Measurements from ENCODE around the gene OR2T10. TPM values are rescaled to one million over a fixed set of nuclear protein-coding genes. Genes with fewer than 3 reads are reported as not detected.

The OR2T10 gene
- total and polyA plus RNA-seq, 11 donors = not detected

GRCh38 chr1:248631354-248632008, 34.0 kb upstream of the OR2T10 start:
- intact Hi-C loops (cut with DNase I) = no loop called here
- ATAC-seq (no peak), DNase-seq (no peak)
- H3K9me3 ChIP-seq = no peaks in the 10 kb centered on the region
- no peaks in the 10 kb centered on the region for H3K4me1 ChIP-seq
- TF ChIP-seq CTCF (IDR thresholded peaks at IDR 0.05) (no peak), POLR2A (IDR thresholded peaks at IDR 0.05) (no peak)
- no peak overlapping the region for H3K27ac ChIP-seq
- H3K4me3 ChIP-seq = no peak overlapping the region
- WGBS, 4 donors = 67 to 75% (median 70%) methylated on average over 7 of the region's 7 CpGs
- H3K36me3 ChIP-seq = no peaks in the 10 kb centered on the region
- H3K27me3 ChIP-seq = no peaks in the 10 kb centered on the region

- no peak for ATAC-seq
- DNase-seq = no peak
- H3K4me3 ChIP-seq = no peak overlapping the region
- no peaks in the 10 kb centered on the region for H3K9me3 ChIP-seq
- TF ChIP-seq CTCF (IDR thresholded peaks at IDR 0.05) = no peak
- TF ChIP-seq POLR2A (IDR thresholded peaks at IDR 0.05) = no peak
- H3K36me3 ChIP-seq = no peaks in the 10 kb centered on the region
- no peaks in the 10 kb centered on the region for H3K4me1 ChIP-seq
- H3K27me3 ChIP-seq = no peaks in the 10 kb centered on the region
- 47 to 71% (median 62%) methylated on average over 2 of the region's 2 CpGs for WGBS, 4 donors
- H3K27ac ChIP-seq = no peak overlapping the region
- intact Hi-C loops (cut with DNase I) = no loop called here
Observed at GRCh38 chr1:248630551-248630950, 33.1 kb upstream of the OR2T10 start.

GRCh38 chr1:248627971-248628844, 30.7 kb upstream of the OR2T10 start:
- ATAC-seq (no peak), DNase-seq (no peak)
- no peaks in the 10 kb centered on the region for H3K36me3 ChIP-seq
- no peak overlapping the region for H3K4me3 ChIP-seq
- H3K27me3 ChIP-seq = peaks cover 0 to under 1% (median 0%) of the 10 kb centered on the region in 9 donors
- H3K27ac ChIP-seq = no peak overlapping the region
- no peaks in the 10 kb centered on the region for H3K4me1 ChIP-seq
- WGBS, 4 donors = 71 to 79% (median 72%) methylated on average over 9 of the region's 9 CpGs
- no peak for TF ChIP-seq POLR2A (IDR thresholded peaks at IDR 0.05)
- no peak for TF ChIP-seq CTCF (IDR thresholded peaks at IDR 0.05)
- H3K9me3 ChIP-seq = no peaks in the 10 kb centered on the region
- intact Hi-C loops (cut with DNase I) = no loop called here

GRCh38 chr1:248625971-248626370, 28.5 kb upstream of the OR2T10 start:
- ATAC-seq = no peak
- Histone ChIP-seq H3K27ac (no peak overlapping the region), H3K4me3 (no peak overlapping the region), H3K9me3 (no peaks in the 10 kb centered on the region), H3K4me1 (no peaks in the 10 kb centered on the region), H3K36me3 (no peaks in the 10 kb centered on the region), H3K27me3 (peaks cover 0 to 6% (median 0%) of the 10 kb centered on the region in 9 donors)
- DNase-seq = no peak
- TF ChIP-seq CTCF (IDR thresholded peaks at IDR 0.05) = no peak
- TF ChIP-seq POLR2A (IDR thresholded peaks at IDR 0.05) = no peak
- intact Hi-C loops (cut with DNase I) = no loop called here
- WGBS, 4 donors = 64 to 73% (median 68%) methylated on average over 5 of the region's 5 CpGs
